Anterior cingulate cortex (tissue), 58 donors: ENCODE data around the gene SETD3.

Experiments
- DNase-seq, 58 donors: peaks; one replicate each; lab custom pipeline; 2025; lab: John Stamatoyannopoulos, UW

SETD3 gene

DNA sequence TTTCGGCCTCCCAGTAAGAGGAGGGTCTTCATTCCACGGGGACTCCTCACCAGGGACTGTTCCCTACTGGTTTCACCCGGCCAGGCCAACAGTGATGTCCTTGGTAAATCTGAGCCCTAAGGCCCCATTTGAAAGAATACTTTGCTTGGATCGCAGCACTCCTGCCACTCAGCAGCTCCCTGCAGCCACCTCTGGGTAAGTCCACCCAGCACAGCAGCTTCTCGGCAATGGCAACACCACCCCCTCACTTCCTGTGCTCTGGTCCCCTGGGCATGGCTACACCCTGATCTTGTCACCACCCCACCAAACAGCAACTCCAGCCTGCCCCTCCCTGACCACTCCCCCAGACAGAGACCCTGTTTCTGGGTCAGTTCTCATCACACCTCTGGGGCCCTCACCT is 100.3 kb downstream of the SETD3 start:
- no peak for DNase-seq

DNA sequence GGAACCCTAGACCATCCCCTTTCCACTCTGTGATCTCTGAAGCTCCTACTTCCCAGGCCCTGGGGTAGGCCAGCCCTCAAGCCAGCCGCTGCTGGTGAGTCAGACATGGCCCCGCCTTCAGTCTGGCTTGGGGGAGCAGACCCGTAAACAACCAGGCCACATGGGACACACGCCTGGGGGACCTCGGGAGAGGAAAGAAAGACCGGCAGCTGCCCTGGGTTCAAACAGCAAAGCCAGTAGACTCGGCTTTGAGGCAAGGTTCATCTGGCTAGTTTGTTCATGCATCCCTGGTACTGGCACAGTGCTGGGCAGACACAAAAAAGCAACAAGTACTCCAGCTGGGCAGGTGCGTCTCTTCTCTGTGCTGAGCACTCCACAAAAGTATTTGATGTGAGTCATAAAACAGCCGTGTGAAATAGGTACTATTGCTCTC is 101.9 kb downstream of the SETD3 start:
- no peak for DNase-seq

DNA sequence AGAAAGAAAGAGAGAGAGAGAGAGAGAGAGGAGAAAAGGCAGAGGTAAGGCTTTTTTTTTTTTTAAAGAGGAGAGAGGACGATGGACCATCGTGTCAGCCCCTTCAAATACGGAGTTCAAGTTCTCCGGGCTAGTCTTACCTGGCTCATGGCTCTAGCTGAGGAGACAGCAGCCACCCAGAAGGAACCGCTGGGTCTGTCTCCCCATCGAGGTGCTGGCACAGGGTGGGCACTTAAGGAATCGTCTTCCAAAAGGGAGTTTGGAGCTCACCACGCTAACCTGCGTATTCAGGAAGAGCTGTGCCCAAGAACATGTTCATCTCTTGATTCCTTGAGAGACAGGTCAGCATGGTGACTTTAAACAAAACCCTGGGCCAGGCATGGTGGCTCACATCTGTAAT is 102.7 kb downstream of the SETD3 start:
- no peak for DNase-seq

DNA sequence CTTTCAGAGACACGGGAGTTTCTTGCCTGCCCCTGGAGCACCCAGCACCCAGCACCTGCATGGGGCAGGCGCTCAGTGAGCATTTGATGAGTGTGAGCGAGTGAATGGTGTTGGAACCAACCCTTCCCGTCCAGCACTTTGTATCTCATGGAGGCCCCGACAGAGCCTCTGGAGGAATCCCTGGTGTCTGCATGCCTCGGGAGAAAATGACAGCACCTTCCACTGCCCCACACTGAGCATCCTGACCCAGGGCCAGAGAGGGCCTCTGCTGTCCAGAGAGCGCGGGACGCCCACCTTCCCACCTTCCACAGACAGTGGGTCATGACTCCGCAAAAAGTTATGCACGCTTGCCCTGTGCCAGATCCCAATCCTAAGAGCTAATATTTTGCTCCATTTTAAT is 105.7 kb downstream of the SETD3 start:
- DNase-seq: no peak

DNA sequence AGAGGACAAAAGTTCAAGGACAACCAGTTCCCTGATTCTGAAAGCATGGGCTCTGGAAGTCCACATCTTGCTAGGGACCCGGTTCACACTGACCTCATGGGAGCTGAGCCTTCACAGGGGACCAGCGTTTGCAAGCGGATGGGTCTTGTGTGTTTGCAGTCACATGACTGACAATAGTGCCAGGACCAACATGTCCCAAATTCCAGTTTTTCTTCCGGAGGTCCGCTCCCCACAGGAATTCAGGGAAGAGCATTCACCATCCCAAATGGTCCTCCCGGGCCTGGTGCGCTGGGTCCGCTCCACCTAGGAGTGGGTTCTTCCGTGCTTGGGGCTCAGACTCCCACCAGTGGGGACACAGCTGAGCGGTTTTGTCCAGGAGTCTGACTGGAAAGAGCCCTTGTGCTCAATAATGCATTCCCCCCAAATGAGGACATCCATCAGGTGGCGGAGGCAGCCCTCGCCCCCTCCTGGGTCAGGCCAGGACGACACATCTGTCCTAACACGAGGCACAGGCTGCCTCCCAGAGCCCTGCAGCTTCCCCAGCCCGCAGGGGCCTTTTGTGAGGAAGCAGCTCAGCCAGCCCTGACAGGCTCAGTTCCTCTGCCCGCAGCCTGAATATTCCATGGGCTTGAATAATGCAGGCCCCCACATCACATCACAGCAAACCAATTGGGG is 116.9 kb downstream of the SETD3 start:
- DNase-seq: no peak

DNA sequence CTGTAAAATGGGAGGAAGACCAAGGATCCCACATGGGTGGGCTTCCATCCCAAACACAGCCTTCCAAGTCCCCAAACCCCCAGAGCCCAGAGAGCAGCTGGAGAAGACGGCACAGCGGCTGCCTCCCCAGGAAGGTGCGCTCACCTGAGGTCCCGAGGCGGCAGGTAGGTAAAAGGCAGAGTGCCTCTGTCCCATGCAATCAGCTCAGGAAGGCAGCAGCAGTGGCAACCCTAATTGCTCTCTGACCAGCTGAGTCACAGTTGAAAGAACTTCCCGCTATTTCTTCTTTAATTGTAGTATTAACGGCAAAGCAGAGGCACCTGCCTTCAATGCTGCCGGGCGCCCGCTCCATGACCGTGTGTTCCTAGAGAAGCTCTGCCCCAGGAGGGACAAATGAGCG is 117.6 kb downstream of the SETD3 start:
- DNase-seq: no peak

DNA sequence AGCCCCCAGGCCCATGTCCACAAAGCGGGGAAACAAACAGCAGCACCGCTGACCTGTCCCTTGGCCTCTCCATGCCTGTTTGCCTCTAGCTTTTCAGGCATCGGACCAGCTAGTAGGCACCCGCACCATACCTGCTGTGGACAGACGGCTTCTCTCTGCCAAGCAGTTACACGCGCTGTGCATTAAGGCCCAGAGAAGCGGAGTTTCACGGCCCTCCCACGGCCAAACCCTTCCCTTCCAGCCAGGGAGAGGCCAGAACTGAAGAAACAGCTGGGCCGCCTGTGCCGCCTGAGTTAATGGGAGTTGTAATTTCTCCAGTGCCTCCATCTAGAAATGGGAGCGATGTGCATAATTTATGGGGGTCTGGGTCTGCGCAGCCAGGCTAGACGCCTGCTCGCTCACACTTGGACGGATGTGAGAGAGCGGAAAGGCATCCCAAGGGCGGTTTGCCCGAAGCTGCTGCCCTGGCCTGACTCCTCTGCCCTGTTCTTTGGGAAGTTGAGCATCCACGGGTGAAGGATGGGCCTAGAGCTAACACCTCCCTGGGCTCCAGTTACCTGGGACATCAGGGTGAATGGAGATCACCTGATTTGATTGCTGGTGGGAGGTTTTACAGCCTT is 119.0 kb downstream of the SETD3 start:
- no peak for DNase-seq

DNA sequence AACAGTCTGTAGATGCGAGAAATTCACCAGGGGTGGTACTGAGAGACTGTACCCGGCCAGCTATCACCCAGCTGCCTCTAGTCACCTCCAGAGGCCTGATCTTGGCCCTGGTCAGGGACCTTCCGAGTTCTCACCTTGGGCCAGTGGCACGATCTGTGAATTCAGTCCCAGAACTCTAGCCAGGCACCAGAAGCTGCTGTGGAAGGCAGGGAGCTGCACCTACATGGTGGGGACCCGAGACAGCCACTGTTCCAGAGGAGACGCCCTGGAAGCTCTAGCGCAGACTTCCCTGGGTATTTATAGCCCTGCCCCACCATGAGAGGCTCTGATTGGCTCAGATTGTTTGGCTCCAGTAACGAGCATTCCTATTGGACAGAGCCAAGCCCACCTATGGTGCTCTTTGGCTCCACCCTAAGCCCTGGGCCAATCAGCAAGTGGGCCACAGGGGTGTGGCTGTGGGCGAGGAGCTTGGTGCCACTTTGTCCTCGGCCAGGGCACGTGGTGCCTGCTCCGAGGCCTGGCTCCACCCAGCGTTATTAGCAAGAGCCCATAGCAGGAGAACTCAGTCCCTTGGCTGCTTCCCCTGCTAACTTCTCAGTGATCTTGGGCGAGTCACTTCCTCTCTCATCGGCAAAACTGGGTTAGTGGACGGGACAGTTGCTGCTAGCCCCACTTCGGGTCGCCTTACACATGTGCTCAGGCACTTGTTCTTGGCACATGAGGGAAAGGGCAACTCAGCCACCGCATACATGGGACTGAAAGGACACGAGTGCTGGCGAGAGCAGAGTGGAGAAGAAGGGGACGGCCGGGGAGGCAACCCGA is 119.7 kb downstream of the SETD3 start:
- DNase-seq: no peak

DNA sequence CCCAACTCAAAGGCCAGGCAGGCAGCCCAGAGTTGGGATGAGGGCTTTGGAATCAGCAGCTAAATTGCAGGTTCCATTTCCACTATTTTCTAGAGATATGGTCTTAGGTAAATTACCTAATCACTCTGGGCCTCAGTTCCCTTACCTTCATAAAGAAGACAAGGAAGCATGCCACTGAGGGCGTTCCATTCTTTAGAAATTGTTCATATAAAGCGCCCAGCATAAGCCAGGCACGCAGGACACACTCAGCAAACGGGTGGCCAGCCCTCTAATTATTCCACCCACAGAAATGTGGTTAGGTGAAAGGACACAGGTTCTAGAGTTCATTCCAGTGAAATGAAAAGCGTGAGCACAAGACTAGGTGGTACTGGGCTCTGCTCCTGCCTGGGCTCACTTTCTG is 120.8 kb downstream of the SETD3 start:
- no peak for DNase-seq

DNA sequence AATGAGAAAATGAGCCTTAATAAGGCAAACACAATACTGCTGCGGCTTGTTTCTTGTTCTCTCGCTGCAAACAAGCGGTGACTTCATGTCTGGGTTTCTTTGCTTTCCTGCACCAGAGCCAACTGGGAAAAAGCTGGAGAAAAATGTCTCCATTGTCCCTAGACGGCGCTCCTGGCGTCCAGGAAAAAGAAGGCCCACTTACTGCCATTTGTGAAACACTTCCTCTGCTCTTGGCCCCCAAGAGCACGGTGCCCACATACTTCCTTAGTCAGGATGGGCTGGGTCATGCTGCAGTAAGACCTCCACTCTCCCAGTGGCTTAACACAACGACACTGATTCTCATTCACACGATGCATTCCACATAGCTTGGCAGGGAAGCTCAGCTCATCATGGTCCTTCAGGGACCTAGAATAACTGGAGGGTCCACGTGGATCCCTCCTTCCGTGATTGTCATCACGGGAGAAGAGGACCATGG is 122.7 kb downstream of the SETD3 start:
- DNase-seq: peak in 2 of 58 donors; percentile 7 to 17

DNA sequence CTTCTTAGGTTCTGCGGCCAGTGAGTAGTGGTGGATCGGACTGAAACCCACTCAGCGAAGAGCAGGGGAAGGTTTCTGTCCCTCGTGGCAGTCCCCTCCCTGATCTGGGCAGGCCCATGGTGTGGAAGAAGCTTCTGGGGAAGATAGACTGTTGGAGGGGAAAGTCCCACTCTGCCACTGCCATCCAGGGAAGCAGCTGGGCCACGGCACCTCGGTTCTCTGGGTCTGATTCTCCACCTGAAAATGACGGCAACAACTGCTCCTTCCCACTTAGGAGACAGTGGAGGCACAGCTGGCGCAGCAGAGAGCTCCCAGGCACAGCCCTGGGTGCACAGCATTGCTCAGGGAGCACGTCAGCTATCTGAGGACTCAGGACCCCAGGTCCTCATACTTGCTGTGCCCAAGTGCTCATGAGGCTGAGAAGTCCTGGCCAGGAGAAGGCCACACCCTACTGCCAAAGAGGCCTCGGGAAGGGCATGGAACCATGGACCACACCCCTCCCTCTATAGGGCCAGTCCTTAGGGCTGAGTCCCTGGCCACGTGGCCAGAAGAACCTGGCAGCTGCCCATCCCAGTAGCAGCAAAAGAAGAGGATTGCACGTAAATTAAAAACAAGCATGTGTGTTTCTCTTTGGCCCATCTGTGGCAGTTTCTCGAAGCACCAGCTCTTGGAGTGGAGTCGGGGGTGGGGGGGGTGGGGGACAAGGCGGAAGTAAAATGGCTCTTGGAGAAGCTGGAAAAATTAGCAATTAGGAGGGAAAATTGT is 123.3 kb downstream of the SETD3 start:
- peak in 1 of 58 donors; percentile 2 for DNase-seq

DNA sequence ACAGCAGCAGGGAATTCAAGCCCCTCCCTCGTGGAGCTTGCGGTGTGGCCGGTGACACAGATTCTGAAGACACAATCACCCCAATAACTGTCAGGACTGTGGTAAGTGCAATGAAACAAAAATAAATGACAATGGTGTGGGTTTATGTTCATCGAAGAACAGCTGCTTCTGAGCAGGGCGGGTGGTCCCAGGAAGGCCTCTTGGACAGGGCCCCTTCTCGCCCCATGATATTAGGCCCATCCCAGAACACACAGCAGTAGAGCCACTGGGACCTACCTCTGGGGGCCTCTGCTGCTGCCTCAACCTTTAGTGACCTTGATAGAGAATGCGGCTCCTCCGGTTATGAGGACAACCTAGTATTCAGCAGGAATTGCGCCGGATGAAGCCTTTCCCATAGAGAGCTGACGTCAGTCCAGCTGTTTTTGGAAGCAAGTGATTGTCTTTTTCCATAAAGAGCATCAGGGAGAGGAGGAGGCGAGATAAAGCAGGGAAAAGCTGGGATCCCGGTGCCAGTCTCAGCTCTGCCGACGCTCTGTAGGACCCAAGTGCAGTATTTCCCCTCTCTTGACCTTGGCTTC is 124.5 kb downstream of the SETD3 start:
- DNase-seq: no peak

DNA sequence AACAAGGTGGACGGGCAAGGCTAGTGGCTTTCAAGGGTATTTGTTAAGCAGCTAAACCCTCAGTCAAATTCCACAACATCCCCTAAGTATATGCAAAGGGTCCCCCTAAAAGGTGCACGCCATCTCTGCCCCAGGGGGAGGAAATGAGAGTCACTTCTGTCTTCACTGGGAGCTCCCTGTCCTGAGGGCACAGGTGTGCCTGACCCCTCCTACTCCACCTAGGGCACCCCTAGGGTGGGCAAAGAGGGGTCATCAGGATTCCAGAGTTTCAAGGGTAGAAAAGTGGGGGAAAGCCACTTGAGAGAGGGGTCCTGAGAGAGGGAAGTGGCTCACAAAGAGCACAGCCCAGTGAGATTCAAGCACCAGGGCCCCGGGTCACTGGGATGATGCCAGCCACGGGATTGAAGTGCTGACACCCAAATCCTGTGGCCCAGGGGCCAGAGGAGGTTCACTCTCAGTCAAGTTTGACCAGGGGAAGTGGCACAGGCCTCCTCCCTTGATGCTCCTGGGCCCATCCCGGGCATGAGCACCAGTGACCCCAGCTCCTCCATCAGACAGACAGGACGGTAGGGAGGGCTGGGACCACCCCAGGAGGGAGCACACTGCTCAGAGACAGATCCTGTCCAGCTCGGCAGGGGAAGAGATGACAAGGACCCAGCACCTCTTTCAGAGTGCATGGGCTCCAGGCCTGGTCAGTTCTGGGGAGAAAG is 126.3 kb downstream of the SETD3 start:
- DNase-seq: no peak

DNA sequence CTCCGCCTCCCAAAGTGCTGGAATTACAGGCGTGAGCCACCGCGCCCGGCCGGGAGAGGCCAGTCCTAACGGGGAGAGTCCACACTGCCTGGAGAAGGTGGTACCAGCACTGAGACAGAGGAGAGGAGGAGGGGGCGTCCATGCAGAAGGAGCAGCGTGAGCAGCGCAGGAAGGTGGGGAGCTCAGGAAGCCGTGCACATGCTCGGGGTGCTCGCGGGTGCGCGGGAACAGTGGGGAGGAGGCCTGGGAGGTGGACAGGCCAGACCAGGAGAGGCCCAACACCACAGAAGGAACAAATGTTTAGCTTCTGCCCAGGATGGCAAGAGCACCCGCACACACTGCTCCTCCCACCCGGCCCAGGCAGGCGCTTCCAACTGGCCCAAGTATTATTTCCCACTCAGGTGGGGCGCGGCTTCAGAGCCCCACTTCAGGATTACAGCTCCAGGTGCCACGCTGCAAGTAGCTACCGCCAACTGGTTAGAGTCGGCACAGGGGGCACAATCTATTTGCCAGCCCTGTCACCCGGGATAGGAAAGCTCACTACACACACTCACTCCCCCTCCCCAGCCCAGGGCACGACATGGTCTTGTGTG is 127.9 kb downstream of the SETD3 start:
- no peak for DNase-seq

DNA sequence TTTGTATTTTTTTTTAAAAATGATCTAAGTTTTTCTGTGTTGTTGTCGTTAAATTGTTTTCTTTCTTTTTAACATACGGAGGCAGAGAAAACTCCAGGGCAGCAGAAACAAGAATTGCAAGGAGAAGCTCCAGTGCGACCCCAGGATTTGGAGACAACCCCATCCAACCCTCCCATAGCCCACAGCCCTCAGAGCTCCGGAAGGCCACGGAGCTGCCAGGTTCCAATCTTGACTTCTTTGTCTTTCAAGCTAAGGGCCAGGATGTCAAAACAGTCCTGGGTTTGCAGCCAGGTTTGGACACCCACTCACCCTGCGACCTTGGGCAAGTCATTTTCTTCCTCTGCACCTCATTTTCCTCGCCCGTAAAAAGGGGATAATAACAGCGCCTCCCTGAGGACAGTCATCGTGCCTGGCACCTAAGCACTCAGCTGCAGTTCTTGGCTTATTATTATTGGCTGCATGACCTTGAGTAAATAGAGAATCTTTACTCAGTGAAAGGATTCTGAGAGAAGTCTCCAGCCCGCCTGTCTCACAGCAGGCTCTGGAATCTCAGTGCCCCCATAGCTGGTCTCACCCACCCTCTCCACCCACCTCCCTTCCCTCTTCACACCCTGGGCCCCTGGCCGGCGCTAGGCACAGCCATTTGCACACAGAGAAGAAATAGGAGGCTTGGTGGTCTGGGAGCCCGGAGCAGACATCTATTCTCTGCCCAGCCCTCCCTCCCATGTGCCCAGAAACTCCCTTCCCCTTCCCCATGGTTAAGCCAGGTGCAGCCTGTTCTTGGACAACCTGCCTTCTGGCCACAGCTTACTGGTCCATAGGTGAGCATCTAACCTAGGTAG is 129.3 kb downstream of the SETD3 start:
- no peak for DNase-seq

DNA sequence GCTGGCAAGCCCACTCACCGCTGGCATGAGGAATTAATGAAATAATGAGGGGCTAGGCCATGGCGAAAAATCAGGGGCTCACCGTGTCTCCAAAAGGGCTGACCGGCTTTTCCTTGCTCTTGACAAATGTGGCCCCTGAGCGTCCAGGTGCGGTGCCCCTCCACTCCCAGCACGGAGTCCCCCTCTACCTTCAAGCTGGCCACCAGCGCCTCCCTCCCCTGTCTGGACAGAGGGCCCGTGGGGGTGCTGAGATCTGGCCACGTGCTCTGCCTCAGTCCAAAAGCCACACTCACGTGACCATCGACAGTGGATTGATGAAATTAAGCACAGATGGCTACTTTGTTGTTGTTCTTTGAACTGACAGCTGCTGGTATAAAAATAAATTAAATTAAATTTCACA is 129.9 kb downstream of the SETD3 start:
- DNase-seq: no peak

DNA sequence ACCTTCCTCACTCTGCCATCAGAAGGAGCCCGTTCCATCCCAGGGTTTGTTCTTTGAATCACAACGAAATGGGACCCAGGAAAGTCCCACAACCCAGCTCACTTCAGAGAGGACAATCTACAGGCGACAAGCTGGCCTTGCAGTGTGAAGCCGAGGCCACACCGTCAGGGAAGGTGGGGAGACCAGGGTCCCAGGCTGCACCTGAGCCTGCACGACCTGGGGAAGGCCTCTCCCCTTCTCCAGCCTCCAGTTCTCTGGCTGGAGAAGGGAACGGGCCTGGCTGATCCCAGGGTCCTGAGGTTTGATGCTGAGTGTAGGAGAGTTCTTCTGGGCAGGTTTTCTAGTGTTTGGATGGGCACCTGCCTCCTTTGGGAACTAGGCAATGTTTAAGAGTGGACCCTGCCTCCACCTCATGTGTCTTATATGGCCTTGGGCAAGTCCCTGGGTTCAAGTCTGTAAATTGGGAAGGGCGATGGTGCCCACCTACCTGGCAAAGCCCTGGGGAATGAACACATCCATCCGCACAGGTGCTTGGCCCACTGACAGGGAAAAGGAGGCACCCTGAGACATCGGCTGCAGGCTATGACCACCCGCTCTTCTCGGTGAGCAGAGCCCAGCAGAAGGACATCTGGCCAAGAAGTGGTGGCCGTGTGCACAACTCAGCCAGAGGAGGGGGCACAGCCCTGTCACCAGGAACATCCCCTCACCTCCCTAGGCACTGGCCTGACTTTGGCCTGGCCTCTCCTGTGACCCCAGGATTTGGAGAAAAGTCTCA is 130.8 kb downstream of the SETD3 start:
- no peak for DNase-seq
